NCI-H2081 (cell line): ENCODE data around the gene HMGN4.

Experiments
- DNase-seq, 2 experiments: peaks; one replicate each; lab custom pipeline; 2025; lab: John Stamatoyannopoulos, UW

The HMGN4 gene

GRCh38 chr6:26552205-26552604 is 14.0 kb downstream of the HMGN4 start:
- DNase-seq = no peak

DNA sequence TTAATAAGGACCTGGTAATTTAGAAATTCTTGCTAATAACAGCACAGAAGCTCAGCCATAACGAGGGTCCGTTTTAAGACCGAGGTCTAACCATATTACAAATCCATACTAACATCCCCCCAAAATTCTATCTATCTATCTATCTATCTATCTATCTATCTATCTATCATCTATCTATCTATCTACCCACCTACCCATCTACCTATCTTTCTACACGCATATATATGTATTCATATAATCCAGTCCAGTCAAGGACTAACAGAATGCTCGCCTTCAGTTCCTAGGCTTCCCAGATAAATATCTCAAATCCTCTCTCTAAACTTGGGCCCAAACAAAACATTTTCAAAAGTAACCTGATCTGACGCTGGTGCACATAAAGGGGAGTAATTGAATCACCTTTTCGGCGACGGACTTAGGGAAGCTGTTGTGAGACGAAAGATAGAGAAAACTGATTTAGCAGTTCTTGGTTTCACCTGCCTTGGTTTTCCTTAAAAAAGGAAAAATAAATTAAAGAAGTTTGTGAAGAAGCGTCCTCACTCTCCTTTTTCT is 14.5 kb downstream of the HMGN4 start:
- no peak for DNase-seq

GRCh38 chr6:26553264-26553634 is 15.1 kb downstream of the HMGN4 start:
- peak; percentile 58 to 76 for DNase-seq

- DNase-seq = peak; percentile 73 to 78
These were observed 15.7 kb downstream of the HMGN4 start for GRCh38 chr6:26553635-26554446.

- no peak for DNase-seq
These were observed 16.2 kb downstream of the HMGN4 start for GRCh38 chr6:26554447-26554696.

DNA sequence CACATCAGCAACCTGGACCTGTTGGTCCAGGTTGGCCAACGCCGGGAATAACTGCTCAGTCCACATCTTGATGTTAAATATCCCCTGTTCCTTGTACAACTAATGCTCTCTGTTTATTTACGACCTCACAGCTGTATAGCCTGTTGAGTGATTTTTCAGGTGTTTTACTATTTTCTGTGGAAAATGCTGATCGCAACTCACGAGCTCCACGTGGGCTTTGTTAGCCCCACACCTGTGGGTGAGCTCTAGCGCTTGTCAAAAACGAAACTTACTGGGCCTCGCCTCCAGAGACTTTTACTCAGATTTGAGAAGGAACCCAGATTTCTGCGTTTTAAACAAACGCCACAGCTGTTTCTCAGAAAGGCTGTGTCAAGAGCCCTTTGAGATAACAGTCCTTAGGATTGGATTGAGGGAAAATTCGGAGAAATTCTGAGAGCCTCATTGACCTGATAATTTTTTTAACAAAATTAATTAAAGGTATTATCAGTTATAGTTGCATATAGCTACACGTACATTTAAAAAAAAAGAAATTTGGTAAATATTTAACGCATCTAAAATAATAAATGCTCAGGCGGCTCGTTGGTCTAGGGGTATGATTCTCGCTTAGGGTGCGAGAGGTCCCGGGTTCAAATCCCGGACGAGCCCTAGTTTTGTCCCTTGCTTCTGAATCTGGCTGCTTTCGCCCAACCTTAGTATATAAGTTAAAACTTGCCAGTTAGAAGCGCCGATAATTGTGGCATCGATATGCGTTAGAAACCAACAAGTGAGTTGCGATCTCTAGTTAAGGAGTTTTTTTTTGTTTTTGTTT is 16.7 kb downstream of the HMGN4 start:
- DNase-seq = peak; percentile 33 to 67

DNA sequence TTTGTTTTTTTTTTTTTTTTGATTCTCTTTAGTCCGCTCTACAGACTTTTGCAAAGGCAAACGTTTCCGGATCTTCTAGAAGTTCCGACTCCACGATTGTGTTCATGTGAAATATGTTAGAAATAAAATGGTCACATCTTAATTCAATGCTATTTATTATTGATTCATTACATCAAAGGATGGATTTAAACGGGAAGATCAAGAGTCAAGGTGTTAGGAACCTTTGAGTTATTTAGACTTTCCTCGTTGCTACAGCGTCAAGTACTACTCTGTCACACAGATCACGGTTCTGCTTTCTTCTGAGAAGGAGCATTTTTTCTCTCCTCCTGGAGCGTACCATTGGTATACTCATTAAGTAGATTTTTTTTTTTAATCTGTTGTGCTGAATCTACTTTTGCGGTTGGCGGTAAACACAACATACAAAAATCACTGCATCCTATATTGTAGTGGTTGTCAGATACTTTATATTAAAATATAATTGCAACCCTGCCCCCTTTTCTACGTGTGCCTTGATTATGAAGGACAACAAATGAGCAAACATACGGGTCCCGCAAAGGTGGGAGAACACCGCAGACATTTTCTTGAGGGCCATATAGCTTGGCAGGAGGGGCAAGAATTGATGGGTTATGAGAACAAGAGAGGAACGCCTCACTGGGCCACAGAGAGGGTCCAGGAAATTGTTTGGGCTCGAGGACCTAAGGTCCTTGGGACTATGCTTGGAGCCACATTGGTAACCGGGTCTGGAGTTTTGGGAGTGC is 17.5 kb downstream of the HMGN4 start:
- no peak for DNase-seq

- peak; percentile 44 to 70 for DNase-seq
These were observed 18.3 kb downstream of the HMGN4 start for GRCh38 chr6:26556263-26557070.

GRCh38 chr6:26561533-26562466 is 23.6 kb downstream of the HMGN4 start:
- no peak for DNase-seq

- DNase-seq = no peak
These were observed 25.3 kb downstream of the HMGN4 start for GRCh38 chr6:26563488-26563887.

DNA sequence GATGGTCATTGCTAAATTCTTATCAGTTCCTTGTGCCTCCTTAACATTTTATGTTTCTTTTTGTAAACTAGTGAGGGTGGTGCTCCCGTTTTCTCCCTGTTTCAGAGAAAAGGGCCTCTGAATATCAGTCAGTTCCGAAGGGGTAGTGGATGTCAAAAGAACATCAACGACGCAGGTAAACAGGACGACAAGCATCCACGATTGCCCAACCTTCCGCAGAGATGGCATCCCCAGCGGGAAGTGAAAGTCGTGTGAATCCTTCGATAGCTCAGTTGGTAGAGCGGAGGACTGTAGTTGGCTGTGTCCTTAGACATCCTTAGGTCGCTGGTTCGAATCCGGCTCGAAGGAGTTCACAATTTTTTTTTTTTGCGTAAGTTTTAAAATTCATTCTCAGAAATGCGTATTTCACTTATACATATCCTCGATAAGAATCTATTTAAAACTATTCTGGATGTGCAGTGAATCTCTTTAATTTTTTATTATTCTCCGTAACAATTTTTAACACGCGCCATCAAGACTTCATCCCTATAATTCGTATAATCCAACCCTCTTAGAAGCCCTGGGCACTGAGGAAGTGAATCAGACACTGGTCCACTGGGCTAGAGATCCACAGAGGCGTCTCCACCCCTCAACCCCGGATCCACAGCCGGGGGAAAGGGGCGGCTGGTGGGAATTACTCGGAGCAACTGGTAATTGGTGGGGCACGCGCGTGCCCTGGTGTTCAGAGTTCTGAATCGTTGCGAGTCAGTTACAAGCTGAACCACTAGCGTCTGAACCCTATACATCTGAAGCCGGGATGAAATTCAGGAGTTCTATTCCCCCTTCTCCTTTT is 30.7 kb downstream of the HMGN4 start:
- peak; percentile 89 to 92 for DNase-seq

GRCh38 chr6:26569433-26569764 is 31.2 kb downstream of the HMGN4 start:
- DNase-seq = no peak

- no peak for DNase-seq
These were observed 32.1 kb downstream of the HMGN4 start for GRCh38 chr6:26570027-26570809.

- peak; percentile 78 to 90 for DNase-seq
These were observed 33.6 kb downstream of the HMGN4 start for GRCh38 chr6:26571592-26572296.

- no peak for DNase-seq
These were observed 37.4 kb downstream of the HMGN4 start for GRCh38 chr6:26575494-26575939.

- no peak for DNase-seq
These were observed 38.3 kb downstream of the HMGN4 start for GRCh38 chr6:26576407-26576843.

DNA sequence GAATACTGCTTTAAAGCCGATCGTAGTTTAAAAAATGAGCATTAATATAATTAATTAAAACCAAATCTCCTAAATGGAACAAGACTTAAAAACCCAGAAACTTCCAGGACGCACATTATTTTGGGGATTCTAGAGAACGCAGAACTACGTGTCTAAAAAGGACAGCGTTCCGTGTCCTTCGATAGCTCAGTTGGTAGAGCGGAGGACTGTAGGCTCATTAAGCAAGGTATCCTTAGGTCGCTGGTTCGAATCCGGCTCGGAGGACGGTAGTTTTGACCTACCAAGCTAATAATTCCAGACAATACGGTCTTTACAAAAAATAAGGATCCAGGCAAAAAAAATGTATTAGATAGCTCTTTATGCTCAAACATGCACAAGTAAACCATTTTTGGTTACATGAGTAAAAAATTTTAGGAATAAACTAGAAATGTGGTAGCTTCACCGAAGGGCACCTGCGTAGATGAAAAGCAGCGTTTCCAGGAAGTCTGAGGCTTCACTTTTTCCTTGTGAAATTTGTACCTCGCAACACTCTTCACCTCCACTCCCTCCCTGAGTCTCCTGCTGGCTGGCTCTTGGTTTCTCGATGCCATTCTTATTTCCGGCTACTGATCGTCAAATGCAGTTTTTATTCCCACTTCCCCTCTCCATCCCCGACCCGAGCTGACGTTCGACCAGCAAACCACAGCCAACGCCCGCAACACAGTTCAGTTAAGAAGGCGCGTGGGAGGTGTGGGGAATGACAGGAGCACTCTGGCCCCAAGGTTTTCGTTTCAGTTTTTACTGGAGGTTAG is 39.0 kb downstream of the HMGN4 start:
- DNase-seq = peak in 1 of 2 experiments; percentile 6
